Activated T-helper 1 cell treated with anti-CD3 and anti-CD28 coated beads, Interleukin-12 subunit alpha, Interleukin-12 subunit beta, Interleukin-2, Interleukin-4 antibody, amounts not matched to agents 30 ng/mL and 10 ng/mL and 1 ng/mL, durations not matched to agents 14 hours and 24 hours and 36 hours (primary cell): Measurements from ENCODE around the gene ANKRD44. TPM values are rescaled to one million over a fixed set of nuclear protein-coding genes. Genes with fewer than 3 reads are reported as not detected.

Experiments used
- DNase-seq: peaks from one replicate; pipeline ENCODE4 v3.0.0; 2021; ENCODE audit warnings: low spot score
- H3K27ac Mint-ChIP-seq: one replicate; pipeline ENCODE4 v1.8.0; 2021; ENCODE audit warnings: mild to moderate bottlenecking, mixed read lengths
- H3K27me3 Mint-ChIP-seq: one replicate; pipeline ENCODE4 v1.8.0; 2022; ENCODE audit warnings: mild to moderate bottlenecking, moderate library complexity, mixed read lengths; ENCODE audit not compliant: insufficient read depth
- H3K36me3 Mint-ChIP-seq: one replicate; pipeline ENCODE4 v1.8.0; 2021; ENCODE audit warnings: low read depth, mixed read lengths
- H3K4me1 Mint-ChIP-seq: one replicate; pipeline ENCODE4 v1.8.0; 2021; ENCODE audit warnings: low read depth, mixed read lengths
- H3K4me3 Mint-ChIP-seq: one replicate; pipeline ENCODE4 v1.8.0; 2021; ENCODE audit warnings: mild to moderate bottlenecking, moderate library complexity, mixed read lengths
- H3K9me3 Mint-ChIP-seq: one replicate; pipeline ENCODE4 v1.8.0; 2021; ENCODE audit warnings: mixed read lengths
- intact Hi-C: fragments of 100-400 bp; cut with micrococcal nuclease; formaldehyde crosslinking; loops from one replicate; pipeline ENCODE4 v1.15.1; 2024
- total RNA-seq: library from RNA; stranded (reverse); gene quantifications from 2 replicates; pipeline ENCODE4 v1.2.3, GENCODE V29; 2022

ANKRD44 gene
- total RNA-seq, 1 donor from 2014 or later: 159 TPM

- peaks cover 11% of the 10 kb centered on the region for H3K36me3 Mint-ChIP-seq
- no peaks in the 10 kb centered on the region for H3K27me3 Mint-ChIP-seq
- peaks cover 15% of the 10 kb centered on the region for H3K4me1 Mint-ChIP-seq
- H3K27ac Mint-ChIP-seq: no peak overlapping the region
- intact Hi-C loops: no loop called here
- no peak for DNase-seq
- H3K9me3 Mint-ChIP-seq: peaks cover 11% of the 10 kb centered on the region
- no peak overlapping the region for H3K4me3 Mint-ChIP-seq
Observed at GRCh38 chr2:196955036-196955435, 355.5 kb downstream of the ANKRD44 start.

GRCh38 chr2:196954001-196954400 is 356.6 kb downstream of the ANKRD44 start:
- Mint-ChIP-seq H3K4me1 (peaks cover 15% of the 10 kb centered on the region), H3K36me3 (peaks cover 6% of the 10 kb centered on the region), H3K27ac (no peak overlapping the region)

GRCh38 chr2:196952936-196953335 is 357.6 kb downstream of the ANKRD44 start:
- Mint-ChIP-seq H3K27ac (no peak overlapping the region), H3K4me3 (no peak overlapping the region), H3K4me1 (peaks cover 8% of the 10 kb centered on the region), H3K27me3 (peaks cover 3% of the 10 kb centered on the region), H3K9me3 (no peaks in the 10 kb centered on the region), H3K36me3 (peaks cover 3% of the 10 kb centered on the region)
- DNase-seq: no peak
- intact Hi-C loops: no loop called here

More at GRCh38 chr2:196954001-196954400, 356.6 kb downstream of the ANKRD44 start:
- H3K27me3 Mint-ChIP-seq: no peaks in the 10 kb centered on the region
- no peak overlapping the region for H3K4me3 Mint-ChIP-seq
- no peak for DNase-seq
- peaks cover 7% of the 10 kb centered on the region for H3K9me3 Mint-ChIP-seq
- intact Hi-C loops: no loop called here

- Mint-ChIP-seq H3K4me3 (no peak overlapping the region), H3K27ac (no peak overlapping the region), H3K27me3 (peaks cover 4% of the 10 kb centered on the region), H3K4me1 (peaks cover 8% of the 10 kb centered on the region), H3K36me3 (peaks cover 3% of the 10 kb centered on the region), H3K9me3 (no peaks in the 10 kb centered on the region)
- intact Hi-C loops: no loop called here
- DNase-seq: no peak
Observed at GRCh38 chr2:196951973-196952372, 358.6 kb downstream of the ANKRD44 start.

GRCh38 chr2:196949116-196949515 is 361.5 kb downstream of the ANKRD44 start:
- intact Hi-C loops: no loop called here
- Mint-ChIP-seq H3K4me3 (no peak overlapping the region), H3K27ac (no peak overlapping the region), H3K27me3 (peaks cover 6% of the 10 kb centered on the region), H3K36me3 (peaks cover 3% of the 10 kb centered on the region), H3K9me3 (no peaks in the 10 kb centered on the region), H3K4me1 (no peaks in the 10 kb centered on the region)
- DNase-seq: no peak

- DNase-seq: no peak
- no peak overlapping the region for H3K27ac Mint-ChIP-seq
- no peaks in the 10 kb centered on the region for H3K9me3 Mint-ChIP-seq
- intact Hi-C loops: no loop called here
- peaks cover 13% of the 10 kb centered on the region for H3K4me1 Mint-ChIP-seq
- no peak overlapping the region for H3K4me3 Mint-ChIP-seq
- H3K27me3 Mint-ChIP-seq: peaks cover 6% of the 10 kb centered on the region
- H3K36me3 Mint-ChIP-seq: peaks cover 5% of the 10 kb centered on the region
Observed at GRCh38 chr2:196944570-196944969, 366.0 kb downstream of the ANKRD44 start.

- H3K36me3 Mint-ChIP-seq: peaks cover 3% of the 10 kb centered on the region
Observed at GRCh38 chr2:196941398-196942078, 369.0 kb downstream of the ANKRD44 start.

GRCh38 chr2:196939371-196939770 is 371.2 kb downstream of the ANKRD44 start:
- no peaks in the 10 kb centered on the region for H3K27me3 Mint-ChIP-seq
- DNase-seq: no peak
- H3K36me3 Mint-ChIP-seq: peaks cover 3% of the 10 kb centered on the region
- peaks cover 13% of the 10 kb centered on the region for H3K4me1 Mint-ChIP-seq
- intact Hi-C loops: no loop called here
- no peaks in the 10 kb centered on the region for H3K9me3 Mint-ChIP-seq
- H3K27ac Mint-ChIP-seq: no peak overlapping the region
- H3K4me3 Mint-ChIP-seq: no peak overlapping the region

More at GRCh38 chr2:196941398-196942078, 369.0 kb downstream of the ANKRD44 start:
- H3K4me3 Mint-ChIP-seq: no peak overlapping the region
- peaks cover 13% of the 10 kb centered on the region for H3K4me1 Mint-ChIP-seq
- H3K27ac Mint-ChIP-seq: no peak overlapping the region
- no peak for DNase-seq
- no peaks in the 10 kb centered on the region for H3K27me3 Mint-ChIP-seq
- intact Hi-C loops: no loop called here
- no peaks in the 10 kb centered on the region for H3K9me3 Mint-ChIP-seq

Other genes starting within 250 kb of the ANKRD44 start
- gene SF3B1, start 124.2 kb upstream of the ANKRD44 start, total RNA-seq: 247 and 268 TPM in 2 replicates
- 26.9 and 28.8 TPM in 2 replicates for gene COQ10B, start 142.8 kb upstream of the ANKRD44 start, total RNA-seq
- 811 and 821 TPM in 2 replicates for gene HSPD1, start 189.1 kb upstream of the ANKRD44 start, total RNA-seq
- gene HSPE1, start 189.6 kb upstream of the ANKRD44 start, total RNA-seq: 325 and 343 TPM in 2 replicates
- gene MOB4, start 205.3 kb upstream of the ANKRD44 start, total RNA-seq: 25.1 and 27.2 TPM in 2 replicates